Progenitor cell of endocrine pancreas (in vitro differentiated cells): ENCODE results near the gene FOXC1. TPM values are rescaled to one million over a fixed set of nuclear protein-coding genes. Genes with fewer than 3 reads are reported as not detected.

ENCODE experiments used
- DNase-seq: peaks from one replicate; pipeline ENCODE4 v3.0.0; 2021; ENCODE audit warnings: low spot score; ENCODE audit not compliant: unreplicated experiment
- H3K27ac Mint-ChIP-seq: 2 replicates; pipeline ENCODE4 v1.8.0; 2021; ENCODE audit warnings: mild to moderate bottlenecking, moderate library complexity, mixed read lengths
- H3K27me3 Mint-ChIP-seq: 2 replicates; pipeline ENCODE4 v1.8.0; 2021; ENCODE audit warnings: mixed read lengths
- H3K36me3 Mint-ChIP-seq: 2 replicates; pipeline ENCODE4 v1.8.0; 2022; ENCODE audit warnings: mixed read lengths; ENCODE audit not compliant: insufficient read depth
- H3K4me1 Mint-ChIP-seq: 2 replicates; pipeline ENCODE4 v1.8.0; 2021; ENCODE audit warnings: low read depth, mixed read lengths
- H3K4me3 Mint-ChIP-seq: 2 replicates; pipeline ENCODE4 v1.8.0; 2021; ENCODE audit warnings: low read depth, mild to moderate bottlenecking, moderate library complexity, mixed read lengths
- H3K9me3 Mint-ChIP-seq: 2 replicates; pipeline ENCODE4 v1.8.0; 2021; ENCODE audit warnings: low read depth, mixed read lengths
- CTCF ChIP-seq: fragments of 200-600 bp; sonication (generic); IDR thresholded peaks from one replicate; pipeline ENCODE4 v1.5.0; 2021; ENCODE audit warnings: antibody characterized with exemption, mild to moderate bottlenecking; ENCODE audit not compliant: unreplicated experiment
- total RNA-seq: library from RNA; stranded (reverse); gene quantifications from 2 replicates; pipeline ENCODE4 v1.2.1, GENCODE V29; 2021

The FOXC1 gene
- total RNA-seq, 1 donor from 2014 or later = 0.46 TPM

- Mint-ChIP-seq H3K4me1 (peaks cover 3% of the 10 kb centered on the region), H3K27ac (no peak overlapping the region), H3K9me3 (no peaks in the 10 kb centered on the region), H3K27me3 (peaks cover 76% of the 10 kb centered on the region), H3K36me3 (peaks cover 3% of the 10 kb centered on the region), H3K4me3 (peak overlapping the region; percentile 5)
- no peak for TF ChIP-seq CTCF
- DNase-seq = no peak
Observed at GRCh38 chr6:1622851-1623768, 13.4 kb downstream of the FOXC1 start.

GRCh38 chr6:1623769-1624057 lies 14.0 kb downstream of the FOXC1 start:
- H3K27me3 Mint-ChIP-seq = peaks cover 76% of the 10 kb centered on the region
- H3K36me3 Mint-ChIP-seq = peaks cover 3% of the 10 kb centered on the region

GRCh38 chr6:1624058-1624850 lies 14.5 kb downstream of the FOXC1 start:
- no peak for DNase-seq
- no peak for TF ChIP-seq CTCF
- peaks cover 3% of the 10 kb centered on the region for H3K4me1 Mint-ChIP-seq
- peaks cover 76% of the 10 kb centered on the region for H3K27me3 Mint-ChIP-seq
- H3K27ac Mint-ChIP-seq = no peak overlapping the region
- peaks cover 3% of the 10 kb centered on the region for H3K36me3 Mint-ChIP-seq
- H3K4me3 Mint-ChIP-seq = peak overlapping the region; percentile 14
- H3K9me3 Mint-ChIP-seq = no peaks in the 10 kb centered on the region

More at GRCh38 chr6:1623769-1624057, 14.0 kb downstream of the FOXC1 start:
- Mint-ChIP-seq H3K4me1 (peaks cover 3% of the 10 kb centered on the region), H3K9me3 (no peaks in the 10 kb centered on the region), H3K27ac (no peak overlapping the region), H3K4me3 (peak overlapping the region; percentile 5)
- TF ChIP-seq CTCF = no peak
- no peak for DNase-seq

- Mint-ChIP-seq H3K27ac (peak overlapping the region; percentile 26), H3K9me3 (no peaks in the 10 kb centered on the region), H3K4me3 (peak overlapping the region; percentile 18), H3K4me1 (peaks cover 3% of the 10 kb centered on the region), H3K36me3 (peaks cover 3% of the 10 kb centered on the region), H3K27me3 (peaks cover 81% of the 10 kb centered on the region)
- no peak for DNase-seq
- no peak for TF ChIP-seq CTCF
Observed at GRCh38 chr6:1624851-1625781, 15.4 kb downstream of the FOXC1 start.
